Colonic mucosa (tissue), 4 donors: ENCODE results near the gene GALNS. TPM values are rescaled to one million over a fixed set of nuclear protein-coding genes. Genes with fewer than 3 reads are reported as not detected.

Experiments used
- DNase-seq: peaks from one replicate; pipeline ENCODE4 v3.0.0-alpha.2; 2020
- H3K27ac ChIP-seq: fragments of 200-600 bp; one replicate; pipeline ENCODE4 v1.8.0; 2021
- H3K27me3 ChIP-seq: fragments of 200-600 bp; one replicate; pipeline ENCODE4 v1.8.0; 2021
- H3K36me3 ChIP-seq: fragments of 200-600 bp; one replicate; pipeline ENCODE4 v1.8.0; 2021
- H3K4me1 ChIP-seq: fragments of 200-600 bp; one replicate; pipeline ENCODE4 v1.8.0; 2021; ENCODE audit warnings: mild to moderate bottlenecking
- H3K4me3 ChIP-seq: fragments of 200-600 bp; one replicate; pipeline ENCODE4 v1.8.0; 2021
- H3K9ac ChIP-seq, 2 donors: one replicate each; pipeline ENCODE4 v1.7.0; 2013; ENCODE audit warnings: control low read depth in 2 of 2, low read depth in 2 of 2, low read length in 2 of 2
- H3K9me3 ChIP-seq: fragments of 200-600 bp; one replicate; pipeline ENCODE4 v1.8.0; 2021
- intact Hi-C: fragments of 100-400 bp; cut with DNase I; formaldehyde crosslinking; loops from one replicate; pipeline ENCODE4 v1.14.1; 2022
- total RNA-seq, 2 donors: library from RNA; stranded (reverse); fragmentation: NEBNext Ultra II Directional in 1 of 2; extraction: Animal tissue kit (Norgen Biotek cat#: 25700) in 1 of 2; gene quantifications; one replicate each; pipeline ENCODE4 v1.2.1, GENCODE V29; 2021
- TF ChIP-seq, protein P1 (sequence below): fragments of 200-600 bp; IDR thresholded peaks from one replicate; pipeline ENCODE4 v1.8.0; 2022; ENCODE audit warnings: antibody characterized with exemption, mild to moderate bottlenecking
- donor health status: healthy.
- donor health status: DM: no; HTN: no; CAD: no.
- donor health status: DM: no; HTN: no; CAD: no.

The GALNS gene
- total RNA-seq, 2 donors from 2014 or later = 22.8 to 44.5 TPM

DNA sequence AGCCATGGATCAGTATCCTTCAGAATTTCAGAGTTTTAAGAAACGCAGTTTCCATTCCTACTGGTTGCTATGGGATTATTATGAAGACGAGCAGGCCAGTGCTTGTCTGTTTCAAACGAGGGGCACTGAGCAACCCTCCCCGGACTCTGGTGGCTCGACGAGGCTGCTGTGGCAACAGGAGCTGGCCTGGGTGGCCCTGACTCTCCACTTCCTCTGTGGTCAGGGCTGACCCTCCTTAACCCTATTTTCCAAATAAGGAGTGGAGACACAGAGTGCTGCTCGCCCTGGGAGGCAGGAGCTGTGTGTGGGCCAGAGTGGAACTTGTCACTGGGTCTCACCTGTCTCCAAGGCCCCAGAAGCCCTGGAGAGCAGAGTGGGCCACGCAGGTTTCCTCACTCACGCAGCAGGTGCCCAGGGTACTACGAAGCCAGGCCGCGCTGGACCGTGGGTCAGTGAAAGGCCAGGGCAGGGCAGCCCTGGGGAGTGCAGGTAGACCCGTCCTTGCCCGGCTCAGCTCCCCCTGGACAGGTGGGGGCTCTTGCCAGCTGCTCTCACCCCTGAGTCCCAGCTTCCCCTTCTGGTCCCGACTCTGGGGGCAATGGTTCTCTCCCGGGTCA, 3.3 kb downstream of the GALNS start:
- DNase-seq = no peak
- no peaks in the 10 kb centered on the region for H3K27me3 ChIP-seq
- no peaks in the 10 kb centered on the region for H3K9me3 ChIP-seq
- H3K4me3 ChIP-seq = no peak overlapping the region
- H3K36me3 ChIP-seq = no peaks in the 10 kb centered on the region
- peaks cover 12% of the 10 kb centered on the region for H3K4me1 ChIP-seq
- no peak overlapping the region for H3K27ac ChIP-seq
- intact Hi-C loops = loop anchor here (10.0 kb wide), 2 partner anchors 361 to 399 kb away; partner anchors contain the start of genes ZFPM1 and ZNF778
- TF ChIP-seq, protein P1, sequence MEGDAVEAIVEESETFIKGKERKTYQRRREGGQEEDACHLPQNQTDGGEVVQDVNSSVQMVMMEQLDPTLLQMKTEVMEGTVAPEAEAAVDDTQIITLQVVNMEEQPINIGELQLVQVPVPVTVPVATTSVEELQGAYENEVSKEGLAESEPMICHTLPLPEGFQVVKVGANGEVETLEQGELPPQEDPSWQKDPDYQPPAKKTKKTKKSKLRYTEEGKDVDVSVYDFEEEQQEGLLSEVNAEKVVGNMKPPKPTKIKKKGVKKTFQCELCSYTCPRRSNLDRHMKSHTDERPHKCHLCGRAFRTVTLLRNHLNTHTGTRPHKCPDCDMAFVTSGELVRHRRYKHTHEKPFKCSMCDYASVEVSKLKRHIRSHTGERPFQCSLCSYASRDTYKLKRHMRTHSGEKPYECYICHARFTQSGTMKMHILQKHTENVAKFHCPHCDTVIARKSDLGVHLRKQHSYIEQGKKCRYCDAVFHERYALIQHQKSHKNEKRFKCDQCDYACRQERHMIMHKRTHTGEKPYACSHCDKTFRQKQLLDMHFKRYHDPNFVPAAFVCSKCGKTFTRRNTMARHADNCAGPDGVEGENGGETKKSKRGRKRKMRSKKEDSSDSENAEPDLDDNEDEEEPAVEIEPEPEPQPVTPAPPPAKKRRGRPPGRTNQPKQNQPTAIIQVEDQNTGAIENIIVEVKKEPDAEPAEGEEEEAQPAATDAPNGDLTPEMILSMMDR = no peak
- no peak overlapping the region for H3K9ac ChIP-seq

DNA sequence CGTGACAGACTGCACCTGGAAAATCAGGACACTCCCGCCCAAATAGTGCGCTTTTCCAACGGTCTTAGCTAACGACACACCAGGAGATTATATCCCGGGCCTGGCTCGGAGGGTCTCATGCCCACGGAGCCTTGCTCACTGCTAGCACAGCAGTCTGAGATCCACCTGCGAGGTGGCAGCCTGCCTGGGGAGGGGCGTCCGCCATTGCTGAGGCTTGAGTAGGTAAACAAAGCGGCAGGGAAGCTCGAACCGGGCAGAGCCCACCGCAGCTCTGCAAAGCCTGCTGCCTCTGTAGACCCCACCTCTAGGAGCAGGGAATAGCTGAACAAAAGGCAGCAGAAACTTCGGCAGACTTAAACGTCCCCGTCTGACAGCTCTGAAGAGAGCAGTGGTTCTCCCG, 5.1 kb downstream of the GALNS start:
- Histone ChIP-seq H3K4me1 (peaks cover 7% of the 10 kb centered on the region), H3K27me3 (no peaks in the 10 kb centered on the region), H3K36me3 (no peaks in the 10 kb centered on the region), H3K4me3 (no peak overlapping the region), H3K27ac (no peak overlapping the region), H3K9ac (no peak overlapping the region), H3K9me3 (no peaks in the 10 kb centered on the region)
- intact Hi-C loops = loop anchor here (10.0 kb wide), 2 partner anchors 363 to 397 kb away; partner anchors contain the start of genes ZFPM1 and ZNF778
- TF ChIP-seq, protein P1 = no peak
- no peak for DNase-seq

DNA sequence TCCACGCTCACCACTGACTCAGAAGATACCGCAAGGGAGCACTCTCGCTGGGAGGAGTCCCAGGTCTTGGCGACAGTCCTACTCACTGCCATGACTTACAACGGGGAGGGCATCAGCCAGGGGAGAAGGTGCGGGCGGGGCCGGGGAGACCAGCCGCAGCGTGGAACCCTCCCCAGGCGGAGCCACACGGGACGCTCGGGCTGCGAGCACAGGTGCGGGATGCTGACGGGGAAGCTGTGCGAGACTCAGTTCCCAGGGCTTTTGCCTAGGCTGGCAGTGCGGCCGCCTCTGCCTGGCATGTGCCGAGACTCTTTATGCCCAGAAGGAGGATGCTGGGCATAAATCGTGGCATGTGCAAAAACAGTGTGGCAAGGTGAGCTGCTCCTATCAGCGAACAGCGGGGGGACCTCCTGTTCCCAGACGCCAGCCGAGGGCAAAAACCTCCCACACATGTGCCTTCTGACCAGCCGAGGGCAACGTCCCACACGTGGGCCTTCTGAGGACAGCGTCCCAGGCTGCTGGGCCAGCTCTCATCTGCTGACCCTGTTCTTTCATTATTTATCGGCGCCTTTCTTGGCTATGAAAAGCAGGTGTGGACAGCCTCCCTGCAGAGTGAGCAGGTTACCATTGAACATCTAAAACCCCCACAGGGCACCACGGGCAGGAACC, 6.1 kb downstream of the GALNS start:
- no peak overlapping the region for H3K4me3 ChIP-seq
- H3K27me3 ChIP-seq = no peaks in the 10 kb centered on the region
- TF ChIP-seq, protein P1 = no peak
- intact Hi-C loops = loop anchor here (10.0 kb wide), 2 partner anchors 364 to 396 kb away; partner anchors contain the start of genes ZFPM1 and ZNF778
- H3K9ac ChIP-seq = no peak overlapping the region
- no peaks in the 10 kb centered on the region for H3K9me3 ChIP-seq
- H3K36me3 ChIP-seq = no peaks in the 10 kb centered on the region
- no peak overlapping the region for H3K27ac ChIP-seq
- DNase-seq = no peak
- peaks cover 1% of the 10 kb centered on the region for H3K4me1 ChIP-seq

DNA sequence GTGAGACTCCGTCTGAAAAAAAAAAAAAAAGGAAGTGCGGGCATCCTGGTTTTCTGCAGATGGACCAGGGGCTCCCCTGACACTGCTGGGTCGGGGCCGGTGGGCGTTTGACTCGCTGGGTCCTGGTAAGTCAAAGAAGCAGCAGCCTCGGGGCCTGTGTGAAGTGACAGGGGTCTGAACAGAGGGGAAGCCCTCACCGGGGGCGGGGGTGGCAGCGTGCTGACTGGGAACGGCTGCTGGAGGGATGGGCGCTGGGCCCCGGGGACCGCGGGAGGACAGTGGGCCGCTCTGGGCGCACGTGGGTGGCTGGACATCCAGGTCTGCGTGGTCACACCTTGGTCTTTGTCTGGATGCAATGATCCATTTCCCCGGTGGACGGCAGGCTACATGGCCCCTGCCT, 8.2 kb downstream of the GALNS start:
- no peak overlapping the region for H3K9ac ChIP-seq
- TF ChIP-seq, protein P1 = no peak
- intact Hi-C loops = no loop called here
- no peaks in the 10 kb centered on the region for H3K36me3 ChIP-seq
- H3K9me3 ChIP-seq = no peaks in the 10 kb centered on the region
- H3K27ac ChIP-seq = no peak overlapping the region
- no peaks in the 10 kb centered on the region for H3K4me1 ChIP-seq
- H3K27me3 ChIP-seq = no peaks in the 10 kb centered on the region
- no peak for DNase-seq
- H3K4me3 ChIP-seq = no peak overlapping the region

DNA sequence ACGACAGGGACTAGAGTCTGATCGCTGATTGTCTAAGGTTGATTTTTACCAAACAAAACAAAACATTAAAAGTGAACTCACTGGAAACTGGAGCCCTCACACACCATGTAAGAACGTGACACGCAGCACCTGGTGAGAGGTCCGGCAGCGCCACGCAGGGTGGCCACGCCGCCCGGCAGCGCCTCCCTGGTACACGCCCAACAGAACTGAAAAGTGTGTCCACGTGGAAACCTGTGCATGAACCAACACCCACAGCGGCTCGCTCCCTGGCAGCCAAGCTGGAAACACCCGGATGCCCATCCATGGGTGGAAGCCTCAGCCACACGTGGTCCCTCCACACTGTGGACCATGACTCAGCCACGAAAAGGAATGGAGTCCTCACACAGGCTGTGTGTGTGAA, 9.1 kb downstream of the GALNS start:
- Histone ChIP-seq H3K9me3 (no peaks in the 10 kb centered on the region), H3K27ac (no peak overlapping the region), H3K9ac (no peak overlapping the region), H3K27me3 (no peaks in the 10 kb centered on the region), H3K4me3 (no peak overlapping the region), H3K36me3 (no peaks in the 10 kb centered on the region), H3K4me1 (no peaks in the 10 kb centered on the region)
- TF ChIP-seq, protein P1 = no peak
- intact Hi-C loops = no loop called here
- no peak for DNase-seq
